NCI-H2029 (cell line): ENCODE results near the gene SAFB2.

Source experiments
- DNase-seq: peaks from one replicate; lab custom pipeline; 2025; lab: John Stamatoyannopoulos, UW

Gene SAFB2

GRCh38 chr19:5607318-5608275 is 15.0 kb downstream of the SAFB2 start:
- DNase-seq, result no peak

DNA sequence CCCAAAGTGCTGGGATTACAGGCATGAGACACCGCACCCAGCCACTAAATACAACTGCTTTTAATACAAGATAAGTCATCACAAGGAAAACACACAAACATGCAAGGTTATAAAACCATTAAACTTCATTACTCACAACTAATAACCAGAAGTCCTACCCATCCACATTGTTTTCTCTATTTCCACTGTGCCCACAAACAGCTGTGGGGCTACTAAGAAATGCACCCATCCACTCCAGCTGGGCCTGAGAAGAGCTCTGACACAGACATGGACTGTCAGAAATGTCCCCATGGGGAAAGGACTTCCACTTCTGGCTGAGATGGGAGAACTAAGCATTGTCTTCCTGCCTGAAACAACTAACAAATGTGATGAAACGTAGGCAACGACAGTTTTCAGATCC is 17.2 kb downstream of the SAFB2 start:
- no peak for DNase-seq

GRCh38 chr19:5603626-5604025 is 18.9 kb downstream of the SAFB2 start:
- no peak for DNase-seq

- no peak for DNase-seq
Observed at GRCh38 chr19:5600797-5601196, 21.8 kb downstream of the SAFB2 start.

- no peak for DNase-seq
Observed at GRCh38 chr19:5595745-5596144, 26.8 kb downstream of the SAFB2 start.

DNA sequence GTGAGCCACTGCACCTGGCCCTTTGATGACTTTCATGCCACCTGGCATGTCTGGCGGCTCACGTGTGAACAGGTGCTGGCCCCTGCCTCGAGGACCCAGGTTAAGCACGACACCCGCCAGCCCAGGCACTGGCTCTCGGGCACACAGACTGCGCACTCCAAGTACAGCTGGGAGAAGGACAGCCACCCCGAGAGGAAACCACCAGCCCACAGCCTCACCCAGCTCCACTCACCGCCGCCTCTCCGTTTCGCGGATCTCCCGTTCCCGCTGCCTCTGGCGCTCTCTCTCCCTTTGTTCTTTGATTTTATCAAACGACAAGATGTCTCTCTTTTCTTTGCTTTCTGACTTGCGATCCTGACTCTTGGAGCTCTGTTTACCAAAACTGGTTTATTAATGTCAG is 27.4 kb downstream of the SAFB2 start:
- DNase-seq, result no peak

DNA sequence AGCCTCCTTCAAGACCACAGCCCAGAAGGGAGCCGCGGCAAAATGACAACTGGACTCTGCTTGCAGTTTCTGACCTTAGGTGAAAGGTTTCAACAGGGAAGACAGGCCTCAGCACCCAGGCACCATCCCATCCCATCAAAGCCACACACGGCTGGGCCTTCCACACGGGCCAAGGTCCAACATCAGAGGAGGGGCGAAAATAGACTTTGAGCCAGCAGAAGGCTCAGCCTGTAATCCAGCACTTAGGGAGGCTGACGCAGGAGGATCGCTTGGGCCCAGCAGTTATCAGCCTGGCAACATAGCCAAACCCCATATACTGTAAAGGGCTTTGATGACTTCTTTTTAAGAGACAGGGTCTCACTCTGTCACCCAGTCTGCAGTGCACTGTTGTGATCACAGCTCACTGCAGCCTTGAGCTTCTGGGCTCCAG is 28.0 kb downstream of the SAFB2 start:
- no peak for DNase-seq

DNA sequence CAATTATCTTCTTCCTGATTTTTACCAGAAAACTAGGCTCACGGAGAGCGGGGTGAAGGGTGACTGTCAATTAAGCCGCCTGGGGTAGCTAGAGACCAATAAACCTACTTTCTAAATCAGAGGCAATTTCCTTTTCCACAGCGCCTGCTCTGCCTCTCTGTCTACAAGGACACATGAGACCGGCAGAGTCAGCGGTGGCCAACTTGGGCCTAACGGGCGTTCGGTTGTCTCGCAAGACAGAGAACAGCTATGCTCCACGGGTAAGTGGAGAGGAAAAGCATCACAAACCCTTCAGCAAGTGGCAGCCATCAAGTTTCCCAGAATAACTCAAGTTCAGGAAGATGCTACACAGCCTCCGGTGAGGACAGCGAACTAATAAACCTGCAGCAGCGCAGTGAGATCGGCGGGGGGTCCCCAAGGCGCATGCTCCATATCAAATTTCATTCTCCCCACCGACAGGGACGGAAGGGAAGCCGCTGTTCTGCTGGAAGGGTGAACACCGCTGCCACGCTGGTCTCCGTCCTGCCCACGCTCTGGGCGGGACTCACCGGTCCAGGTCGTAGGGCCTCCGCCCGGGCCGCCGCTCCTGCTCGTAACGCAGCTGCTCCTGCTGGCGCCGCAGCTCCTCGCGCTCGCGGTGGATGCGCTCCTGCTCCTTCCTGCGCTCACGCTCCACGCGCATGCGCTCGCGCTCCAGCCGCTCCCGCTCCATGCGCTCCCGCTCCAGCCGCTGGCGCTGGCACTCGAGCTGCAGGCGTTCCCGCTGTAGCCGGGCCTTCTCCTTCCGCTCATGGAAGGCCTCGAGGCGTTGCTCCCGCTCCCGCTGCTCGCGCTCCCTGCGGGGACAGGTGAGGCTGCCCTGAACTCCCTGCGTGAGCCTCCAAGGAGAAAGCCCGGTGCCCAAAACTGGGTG is 29.0 kb downstream of the SAFB2 start:
- DNase-seq, result no peak

- no peak for DNase-seq
Observed at GRCh38 chr19:5592531-5593342, 29.8 kb downstream of the SAFB2 start.

DNA sequence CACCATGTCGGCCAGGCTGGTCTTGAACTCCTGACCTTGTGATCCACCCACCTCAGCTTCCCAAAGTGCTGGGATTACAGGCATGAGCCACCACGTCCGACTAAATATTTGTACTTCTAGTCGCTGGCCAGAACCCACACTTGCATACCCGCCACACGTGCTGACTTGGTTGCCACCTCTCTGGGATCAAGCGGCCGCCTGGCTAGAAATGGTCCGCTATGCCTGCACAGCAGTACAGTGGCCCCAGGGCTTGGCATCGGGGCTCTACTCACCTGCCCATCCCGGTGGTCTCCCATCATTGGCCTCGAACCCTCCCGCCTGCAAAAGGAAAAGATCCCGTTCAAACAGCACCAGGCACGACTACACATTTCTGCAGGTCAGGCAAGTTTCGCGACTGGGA is 31.1 kb downstream of the SAFB2 start:
- DNase-seq, result no peak

GRCh38 chr19:5590865-5591154 is 31.8 kb downstream of the SAFB2 start:
- no peak for DNase-seq

- DNase-seq, result no peak
Observed at GRCh38 chr19:5590151-5590864, 32.3 kb downstream of the SAFB2 start.

DNA sequence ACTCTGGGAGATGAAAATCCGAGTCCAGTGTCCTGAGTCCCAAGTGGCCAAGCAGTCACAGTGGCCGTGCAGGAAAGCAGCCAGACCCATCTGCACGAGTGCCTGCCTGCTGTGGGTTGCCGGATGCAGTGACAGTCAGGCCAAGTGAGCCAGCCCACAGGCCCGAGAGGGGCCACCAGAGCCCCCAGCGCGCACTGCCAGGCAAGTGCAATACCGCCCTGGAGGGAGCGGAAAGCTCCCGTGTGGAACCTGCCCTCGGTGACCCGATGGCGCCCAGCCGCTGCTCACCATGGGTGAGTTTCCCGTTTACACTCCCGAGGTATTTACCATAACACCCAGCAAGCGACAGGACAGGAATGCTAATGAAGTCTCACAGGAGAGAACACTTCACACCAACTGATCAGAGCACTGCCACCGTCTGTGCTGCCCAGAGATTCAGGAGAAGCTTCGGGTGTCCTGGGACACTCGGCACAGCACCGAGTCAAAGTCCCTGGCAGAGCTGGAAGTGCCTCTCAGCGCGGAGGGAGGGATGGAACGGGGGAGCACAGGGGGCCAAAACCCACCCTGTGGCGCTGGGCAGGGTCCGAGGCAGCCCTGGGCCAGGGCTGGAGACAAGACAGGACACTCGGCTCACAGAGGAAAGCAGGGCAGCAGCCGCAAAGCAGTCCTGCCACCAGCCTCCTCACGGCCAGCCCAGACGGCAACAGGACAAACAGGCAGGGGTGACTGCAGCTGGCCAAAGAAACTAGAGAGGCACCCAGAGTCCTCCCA is 33.5 kb downstream of the SAFB2 start:
- no peak for DNase-seq

- no peak for DNase-seq
Observed at GRCh38 chr19:5588441-5588840, 34.1 kb downstream of the SAFB2 start.

GRCh38 chr19:5587661-5588060 is 34.9 kb downstream of the SAFB2 start:
- DNase-seq, result peak; percentile 87

DNA sequence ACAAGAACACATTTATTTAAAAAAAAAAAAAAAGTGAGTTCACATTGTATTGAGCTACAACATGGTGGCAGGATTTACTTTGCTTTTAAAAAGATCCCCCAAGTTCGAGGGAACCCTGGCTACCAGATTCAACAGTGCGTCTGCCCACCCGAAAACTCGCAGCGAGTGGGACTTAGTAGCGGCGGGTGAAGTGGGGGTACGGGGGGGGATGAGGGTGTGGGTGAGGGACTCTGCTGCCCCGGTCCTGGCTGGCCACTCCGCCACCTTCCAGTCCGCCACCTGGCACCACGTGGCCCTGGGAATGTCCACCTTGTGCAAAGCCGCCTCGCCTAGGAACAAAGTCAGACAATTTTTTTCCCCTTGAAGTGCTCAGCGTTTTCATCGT is 35.5 kb downstream of the SAFB2 start:
- DNase-seq, result no peak

- no peak for DNase-seq
Observed at GRCh38 chr19:5586300-5587070, 36.1 kb downstream of the SAFB2 start.

DNA sequence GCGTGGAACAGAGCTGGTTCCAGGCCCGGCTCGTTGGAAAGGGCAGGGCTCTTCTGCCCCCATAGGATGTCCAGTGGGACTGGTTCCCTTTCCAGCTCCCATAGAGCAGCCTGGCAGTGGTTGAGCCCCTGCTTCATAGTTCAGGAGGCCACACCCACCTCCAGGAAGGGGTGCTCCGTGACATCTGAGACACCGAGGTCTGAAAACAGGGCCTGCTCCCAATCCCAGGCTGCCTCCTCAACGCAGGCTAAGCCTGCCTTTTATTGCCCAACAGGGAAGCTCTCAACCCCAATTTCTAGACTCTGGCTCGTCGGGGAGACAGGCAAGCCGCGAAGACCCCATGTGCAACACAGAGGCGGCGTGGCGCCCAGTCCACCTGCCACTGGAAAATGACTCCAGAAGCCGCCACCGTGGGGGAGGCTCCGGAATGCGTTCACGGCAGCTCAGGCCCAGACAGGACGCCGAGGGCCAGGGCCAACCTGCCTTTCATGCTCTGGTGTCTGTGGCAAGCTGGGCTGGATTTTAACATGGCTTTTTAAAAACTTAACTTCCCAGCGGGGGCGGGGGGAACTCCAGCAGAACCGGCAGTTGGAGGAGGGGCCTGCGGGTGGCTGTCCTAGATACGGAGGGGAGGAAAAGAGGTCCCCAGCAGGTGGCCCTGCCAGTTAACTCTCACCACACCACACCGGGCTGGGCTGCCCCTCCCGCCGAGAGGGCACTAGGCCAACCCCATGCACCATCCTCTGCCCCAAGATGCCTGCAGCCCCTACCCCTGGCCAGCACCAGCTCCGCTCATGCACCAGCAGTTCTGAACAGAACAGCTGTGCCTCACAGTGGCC is 36.9 kb downstream of the SAFB2 start:
- peak; percentile 65 for DNase-seq

DNA sequence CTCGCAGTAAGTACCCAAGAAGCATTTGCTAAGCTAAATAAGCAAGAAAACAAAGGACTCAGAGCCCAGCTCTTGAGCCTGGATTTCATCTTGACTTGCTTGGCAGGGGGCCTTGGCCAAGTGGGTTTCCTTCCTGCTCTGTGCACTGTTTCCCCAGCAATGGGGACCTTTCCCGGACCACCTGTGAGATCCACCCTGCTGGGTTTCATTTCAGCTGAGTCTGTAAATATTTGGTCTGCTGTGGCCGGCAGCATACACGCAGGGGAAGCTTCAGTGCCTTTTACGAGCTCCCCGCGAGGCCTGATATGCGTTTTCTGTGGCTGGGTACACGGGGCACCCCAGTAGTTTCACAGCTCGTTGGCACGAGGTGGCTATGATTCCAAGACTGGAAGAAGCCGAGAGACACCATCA is 42.4 kb downstream of the SAFB2 start:
- peak; percentile 64 for DNase-seq
